GM21381 (cell line): Measurements from ENCODE around the gene FRY.

ENCODE experiments used
- ATAC-seq: cut with Tn5 transposase; IDR thresholded peaks from one replicate; pipeline ENCODE4 v1.9.1; 2021; ENCODE audit warnings: mild to moderate bottlenecking, moderate library complexity; ENCODE audit not compliant: unreplicated experiment

The FRY gene

GRCh38 chr13:32330441-32330840, 298.9 kb downstream of the FRY start:
- ATAC-seq: no peak

- ATAC-seq: no peak
Measured at GRCh38 chr13:32334671-32335070, 303.1 kb downstream of the FRY start.

- ATAC-seq: no peak
Measured at GRCh38 chr13:32340914-32341313, 309.3 kb downstream of the FRY start.

DNA sequence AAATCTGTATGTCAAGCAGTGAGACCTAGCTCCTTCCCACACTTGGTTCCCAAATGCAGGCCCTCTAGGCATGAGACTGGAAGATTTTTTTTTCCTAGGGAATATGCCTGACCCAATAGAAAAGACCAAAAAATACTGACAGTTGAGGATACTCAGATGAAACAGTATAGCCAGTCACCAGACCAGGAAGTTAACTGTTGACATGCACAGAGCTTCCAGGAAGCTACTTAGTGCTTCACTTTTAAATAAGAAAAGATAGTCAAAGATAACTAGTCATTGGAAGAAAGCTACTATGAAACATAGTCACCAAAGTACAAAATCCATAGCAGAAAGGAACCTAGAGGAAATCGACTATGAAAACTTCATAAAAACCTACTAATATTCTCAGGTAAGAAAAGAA, 316.1 kb downstream of the FRY start:
- no peak for ATAC-seq
